GM12892 (cell line): ENCODE measurements around the gene SLC6A8.

Source experiments
- POLR2A ChIP-seq: IDR thresholded peaks from 2 replicates; pipeline ENCODE4 v1.6.1; 2011; ENCODE audit warnings: low read depth, low read length, control low read depth
- POLR2AphosphoS5 ChIP-seq: IDR thresholded peaks from 2 replicates; pipeline ENCODE4 v1.6.1; 2011; ENCODE audit warnings: low read depth, low read length, control low read depth

DNA sequence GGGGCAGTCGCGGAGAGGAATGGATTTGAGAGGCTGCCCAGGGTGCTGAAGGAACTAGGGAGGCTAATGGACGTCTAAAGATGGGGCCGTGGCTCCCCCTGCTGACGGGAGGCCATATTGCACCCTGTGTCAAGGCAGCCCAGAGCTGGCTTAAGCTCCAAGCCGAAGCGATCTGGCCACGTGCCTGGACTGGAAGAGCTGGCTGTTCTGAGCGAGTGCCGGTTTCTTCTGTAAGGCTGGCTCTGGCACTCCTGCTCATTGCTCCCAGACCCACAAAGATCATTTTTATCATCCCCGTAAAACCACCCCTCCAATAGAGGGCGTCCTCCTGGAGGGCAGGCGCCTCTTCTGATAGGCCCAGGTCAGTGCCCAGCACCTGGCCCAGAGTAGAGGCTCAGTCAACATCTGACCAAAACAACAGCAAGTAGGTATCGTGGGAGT, 19.8 kb upstream of the SLC6A8 start:
- TF ChIP-seq POLR2A (no peak), POLR2AphosphoS5 (no peak)
